NOMO-1 treated with DMSO at 0.1 percent for 48 hours (cell line): ENCODE data around the gene AK9.

Experiments used
- DNase-seq: peaks from one replicate; lab custom pipeline; 2025; ENCODE audit not compliant: unreplicated experiment; lab: John Stamatoyannopoulos, UW

The AK9 gene

DNA sequence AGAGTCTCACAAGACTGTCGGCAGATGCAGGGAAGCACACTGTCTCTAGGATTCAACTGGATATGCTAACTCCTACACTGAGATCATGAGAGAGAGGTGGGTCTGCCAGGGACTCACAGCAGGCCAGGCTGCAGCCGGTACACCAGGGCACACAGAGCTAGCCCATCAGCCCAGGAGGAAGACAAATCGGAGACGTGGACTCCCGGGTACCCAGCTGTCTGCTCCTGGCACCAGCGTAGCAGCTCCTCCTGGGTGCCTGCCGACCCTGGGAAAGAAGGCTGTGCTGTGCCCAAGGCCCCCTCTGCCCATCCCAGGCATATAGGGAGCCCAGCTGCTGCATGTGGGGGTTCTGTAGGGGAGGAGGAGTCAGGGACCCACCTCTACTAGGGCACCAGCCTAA, 242.4 kb downstream of the AK9 start:
- no peak for DNase-seq

- no peak for DNase-seq
Observed at GRCh38 chr6:109447878-109448555, 243.0 kb downstream of the AK9 start.

DNA sequence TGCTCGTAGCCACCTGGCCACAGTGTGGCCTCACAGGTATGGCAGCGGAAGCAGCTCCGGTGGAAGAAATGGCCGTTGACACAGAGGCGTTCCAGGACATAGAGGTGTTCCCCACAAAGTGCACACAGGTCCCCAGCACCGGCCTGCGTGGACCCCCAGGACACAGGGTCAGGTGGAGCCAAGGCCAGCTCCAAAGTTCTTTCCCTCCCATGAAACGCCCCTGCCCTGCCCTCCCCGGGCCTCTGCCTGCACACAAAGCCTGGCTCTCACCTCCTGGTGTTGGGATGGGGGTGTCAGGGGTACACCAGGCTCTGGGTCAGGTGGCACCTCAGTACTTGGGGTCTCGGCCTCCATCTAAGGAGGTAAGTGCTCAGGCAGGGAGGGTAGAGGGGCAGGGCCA, 243.9 kb downstream of the AK9 start:
- DNase-seq, result no peak

DNA sequence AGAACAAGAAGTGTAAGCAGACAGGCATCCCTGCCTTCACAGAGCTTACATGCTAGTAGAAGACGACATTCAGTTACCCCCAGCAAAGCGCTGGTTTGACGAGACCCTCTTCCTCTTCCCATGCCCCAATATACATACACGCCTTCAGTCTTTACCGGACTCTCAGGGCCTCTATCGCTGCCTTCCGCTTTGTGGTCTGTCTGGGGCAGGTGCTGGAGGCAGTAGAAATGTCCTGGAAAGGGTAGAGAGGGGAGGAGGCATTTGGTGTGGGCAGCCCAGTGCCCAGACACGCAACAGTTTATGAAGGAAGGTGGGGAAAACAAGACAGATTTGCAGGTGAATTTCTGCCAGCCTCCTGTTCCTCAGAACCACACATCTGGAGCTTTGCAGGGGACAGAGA, 244.5 kb downstream of the AK9 start:
- DNase-seq, result no peak

GRCh38 chr6:109446072-109446471, 244.9 kb downstream of the AK9 start:
- no peak for DNase-seq

DNA sequence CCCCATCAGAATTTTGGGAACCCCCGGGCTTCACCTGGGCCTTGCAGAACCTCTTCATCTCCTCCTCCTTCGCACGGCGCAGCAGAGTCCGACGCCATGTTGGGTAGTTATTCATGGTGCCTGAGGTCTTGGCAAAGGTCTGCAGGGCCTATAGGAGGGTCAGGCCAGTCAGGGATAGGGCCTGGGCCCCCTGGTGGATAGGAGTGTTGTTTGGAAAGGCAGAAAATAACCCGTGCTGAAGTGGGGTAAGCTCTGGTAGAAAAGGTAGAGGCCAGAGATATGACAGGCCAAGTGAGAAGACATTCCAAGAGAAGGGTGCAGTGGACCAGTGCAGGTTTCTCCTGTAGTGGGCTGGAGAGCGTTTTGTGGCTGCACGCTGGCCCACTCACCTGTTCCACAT, 245.6 kb downstream of the AK9 start:
- no peak for DNase-seq

GRCh38 chr6:109443425-109443950, 247.5 kb downstream of the AK9 start:
- no peak for DNase-seq
